GM12875 (cell line): ENCODE data around the gene TNPO1.

ENCODE experiments used
- H3K4me3 ChIP-seq: one replicate; pipeline ENCODE4 v1.5.1; 2011; ENCODE audit warnings: low read depth, low read length, control low read depth
- TF ChIP-seq, protein P1 (sequence below): IDR thresholded peaks from 2 replicates; pipeline ENCODE4 v1.5.1; 2011; ENCODE audit warnings: low read depth, mild to moderate bottlenecking, control low read depth, inconsistent platforms, low read length, moderate library complexity, borderline replicate concordance; ENCODE audit not compliant: insufficient read depth

Gene TNPO1

DNA sequence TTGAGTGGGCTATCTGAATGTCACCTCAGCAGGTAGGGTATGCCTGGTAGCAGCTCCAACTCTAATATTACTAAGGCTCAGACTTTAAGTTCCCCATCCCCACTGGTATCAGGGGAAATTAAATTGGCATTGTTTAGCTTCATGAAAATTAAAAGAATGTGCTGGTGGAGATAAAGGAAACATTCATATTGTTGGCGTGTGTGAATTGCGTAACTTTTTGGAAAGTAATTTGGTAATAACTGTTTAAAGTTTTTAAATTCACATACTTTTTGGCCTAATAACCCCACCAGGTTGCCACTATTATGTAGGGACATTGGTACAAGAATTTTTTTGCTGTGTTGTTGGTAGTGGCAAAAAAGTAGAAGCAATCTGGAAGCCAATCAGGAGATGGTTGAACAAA, 29.4 kb downstream of the TNPO1 start:
- TF ChIP-seq, protein P1, sequence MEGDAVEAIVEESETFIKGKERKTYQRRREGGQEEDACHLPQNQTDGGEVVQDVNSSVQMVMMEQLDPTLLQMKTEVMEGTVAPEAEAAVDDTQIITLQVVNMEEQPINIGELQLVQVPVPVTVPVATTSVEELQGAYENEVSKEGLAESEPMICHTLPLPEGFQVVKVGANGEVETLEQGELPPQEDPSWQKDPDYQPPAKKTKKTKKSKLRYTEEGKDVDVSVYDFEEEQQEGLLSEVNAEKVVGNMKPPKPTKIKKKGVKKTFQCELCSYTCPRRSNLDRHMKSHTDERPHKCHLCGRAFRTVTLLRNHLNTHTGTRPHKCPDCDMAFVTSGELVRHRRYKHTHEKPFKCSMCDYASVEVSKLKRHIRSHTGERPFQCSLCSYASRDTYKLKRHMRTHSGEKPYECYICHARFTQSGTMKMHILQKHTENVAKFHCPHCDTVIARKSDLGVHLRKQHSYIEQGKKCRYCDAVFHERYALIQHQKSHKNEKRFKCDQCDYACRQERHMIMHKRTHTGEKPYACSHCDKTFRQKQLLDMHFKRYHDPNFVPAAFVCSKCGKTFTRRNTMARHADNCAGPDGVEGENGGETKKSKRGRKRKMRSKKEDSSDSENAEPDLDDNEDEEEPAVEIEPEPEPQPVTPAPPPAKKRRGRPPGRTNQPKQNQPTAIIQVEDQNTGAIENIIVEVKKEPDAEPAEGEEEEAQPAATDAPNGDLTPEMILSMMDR: no peak
- no peak overlapping the region for H3K4me3 ChIP-seq

- TF ChIP-seq, protein P1: no peak
- H3K4me3 ChIP-seq: no peak overlapping the region
Measured at GRCh38 chr5:72846483-72846882, 30.0 kb downstream of the TNPO1 start.

- H3K4me3 ChIP-seq: no peak overlapping the region
Measured at GRCh38 chr5:72847439-72847838, 31.0 kb downstream of the TNPO1 start.

DNA sequence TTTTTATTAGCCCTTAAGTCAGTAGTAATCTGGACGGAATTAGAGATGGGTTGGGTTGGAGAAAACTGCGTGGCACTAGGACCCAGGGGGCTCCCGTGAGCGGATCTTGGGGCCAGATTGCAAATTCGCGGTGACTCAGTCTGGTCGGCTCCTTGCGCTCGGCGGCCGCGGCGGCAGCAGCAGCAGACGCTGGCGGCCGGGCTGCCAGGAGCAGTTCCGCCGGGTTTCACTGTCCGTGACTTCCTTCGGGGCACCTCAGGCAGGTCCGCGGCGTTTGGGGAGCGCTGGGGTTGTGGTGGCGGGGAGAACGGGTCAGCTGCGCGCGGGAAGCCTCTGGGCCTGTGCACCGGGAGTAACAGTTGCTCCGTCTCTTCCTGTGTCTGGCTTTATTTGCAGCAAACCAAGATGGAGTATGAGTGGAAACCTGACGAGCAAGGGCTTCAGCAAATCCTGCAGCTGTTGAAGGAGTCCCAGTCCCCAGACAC, 31.6 kb downstream of the TNPO1 start:
- peak overlapping the region; percentile 70 for H3K4me3 ChIP-seq
- TF ChIP-seq, protein P1: no peak

More at GRCh38 chr5:72847439-72847838, 31.0 kb downstream of the TNPO1 start:
- TF ChIP-seq, protein P1: no peak

- H3K4me3 ChIP-seq: peak overlapping the region; percentile 70
- TF ChIP-seq, protein P1: no peak
Measured at GRCh38 chr5:72848474-72849428, 32.3 kb downstream of the TNPO1 start.

DNA sequence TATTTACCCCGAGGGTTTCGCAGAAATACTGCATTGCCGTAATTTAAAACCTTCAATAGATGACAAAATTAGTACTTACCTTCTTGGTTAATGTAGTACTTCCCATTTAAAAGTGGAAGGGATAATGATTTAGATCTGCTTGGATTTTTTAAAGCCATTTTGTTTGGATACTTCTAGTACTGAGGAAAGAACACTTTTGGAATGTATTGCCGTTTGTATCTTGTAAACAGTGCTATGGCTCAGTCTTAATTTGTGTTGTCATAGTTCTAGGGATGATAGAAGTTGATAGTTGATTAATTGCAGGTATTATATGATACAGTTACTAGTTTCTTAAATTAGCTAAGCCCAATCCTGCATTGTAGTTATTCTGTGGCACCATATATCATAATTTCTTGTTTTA, 33.1 kb downstream of the TNPO1 start:
- TF ChIP-seq, protein P1: no peak
- H3K4me3 ChIP-seq: peak overlapping the region; percentile 70

- TF ChIP-seq, protein P1: no peak
- H3K4me3 ChIP-seq: no peak overlapping the region
Measured at GRCh38 chr5:72850113-72850512, 33.7 kb downstream of the TNPO1 start.
